HepG2 (cell line): ENCODE results near the gene TLR5. TPM values are rescaled to one million over a fixed set of nuclear protein-coding genes. Genes with fewer than 3 reads are reported as not detected.

Experiments
- AGO1 ChIP-seq: fragments of 200-400 bp; formaldehyde crosslinking; IDR thresholded peaks from 2 replicates; pipeline ENCODE4 v1.6.1; 2017; ENCODE audit warnings: mild to moderate bottlenecking, low read depth, low read length, moderate library complexity; ENCODE audit not compliant: poor library complexity, severe bottlenecking
- AGO2 ChIP-seq: fragments of 200-400 bp; formaldehyde crosslinking; optimal IDR thresholded peaks from 2 replicates; pipeline ENCODE3; 2017; ENCODE audit warnings: mild to moderate bottlenecking, low read depth, low read length, moderate library complexity
- FOSL2 ChIP-seq: sonication (generic); formaldehyde crosslinking; IDR thresholded peaks from 2 replicates; pipeline ENCODE4 v1.4.0; 2020; ENCODE audit warnings: missing genetic modification reagents
- FOXO1 ChIP-seq: sonication (generic); formaldehyde crosslinking; IDR thresholded peaks from 2 replicates; pipeline ENCODE4 v1.4.0; 2020; ENCODE audit warnings: missing genetic modification reagents
- FOXP1 ChIP-seq, 2 experiments: fragments of 450-650 bp in 1 of 2; IDR thresholded peaks; 2 replicates each; pipeline ENCODE4 v1.6.1; 2017 to 2018; ENCODE audit warnings: antibody characterized with exemption in 1 of 2
- KLF11 ChIP-seq: IDR thresholded peaks from 2 replicates; pipeline ENCODE4 v1.6.1; 2016; ENCODE audit warnings: missing compliant biosample characterization
- LCORL ChIP-seq, 2 experiments: fragments of 450-650 bp in 1 of 2; sonication (generic) in 1 of 2; formaldehyde crosslinking in 1 of 2; IDR thresholded peaks; 2 replicates each; pipeline versions ENCODE4 v1.5.0 to v1.6.1; 2017 to 2020; ENCODE audit warnings: antibody characterized with exemption in 1 of 2, missing genetic modification reagents in 1 of 2
- MAFG ChIP-seq: sonication (generic); formaldehyde crosslinking; IDR thresholded peaks from 2 replicates; pipeline ENCODE4 v1.5.1; 2020; ENCODE audit warnings: mild to moderate bottlenecking, missing genetic modification reagents
- MXI1 ChIP-seq: IDR thresholded peaks from 3 replicates; pipeline ENCODE4 v1.6.1; 2012; ENCODE audit warnings: low read depth, low read length, inconsistent platforms, borderline replicate concordance
- RARG ChIP-seq: sonication (generic); formaldehyde crosslinking; IDR thresholded peaks from 2 replicates; pipeline ENCODE4 v1.4.0; 2020; ENCODE audit warnings: low read depth, mild to moderate bottlenecking, missing genetic modification reagents
- SOX5 ChIP-seq: IDR thresholded peaks from 2 replicates; pipeline ENCODE4 v1.6.1; 2016; ENCODE audit warnings: borderline replicate concordance
- SUZ12 ChIP-seq: fragments of 150-350 bp; IDR thresholded peaks from 2 replicates; pipeline ENCODE4 v1.6.1; 2014; ENCODE audit warnings: low read depth, low read length
- ZNF230 ChIP-seq: sonication (generic); formaldehyde crosslinking; IDR thresholded peaks from 2 replicates; pipeline ENCODE4 v1.4.0; 2020; ENCODE audit warnings: mild to moderate bottlenecking, missing genetic modification reagents
- ZNF251 ChIP-seq: sonication (generic); formaldehyde crosslinking; IDR thresholded peaks from 2 replicates; pipeline ENCODE4 v1.9.0; 2021; ENCODE audit warnings: mild to moderate bottlenecking, missing genetic modification reagents
- ZNF264 ChIP-seq: sonication (generic); formaldehyde crosslinking; IDR thresholded peaks from 2 replicates; pipeline ENCODE4 v1.4.0; 2020; ENCODE audit warnings: missing genetic modification reagents
- ZNF33B ChIP-seq: sonication (generic); formaldehyde crosslinking; IDR thresholded peaks from 2 replicates; pipeline ENCODE4 v1.5.1; 2020; ENCODE audit warnings: mild to moderate bottlenecking, missing genetic modification reagents
- ZNF605 ChIP-seq: sonication (generic); formaldehyde crosslinking; IDR thresholded peaks from 2 replicates; pipeline ENCODE4 v1.8.0; 2022; ENCODE audit warnings: mild to moderate bottlenecking, missing genetic modification reagents
- ZNF678 ChIP-seq: sonication (generic); formaldehyde crosslinking; IDR thresholded peaks from 2 replicates; pipeline ENCODE4 v1.4.0; 2020; ENCODE audit warnings: mild to moderate bottlenecking, missing genetic modification reagents
- ZNF841 ChIP-seq: sonication (generic); formaldehyde crosslinking; IDR thresholded peaks from 2 replicates; pipeline ENCODE4 v1.8.1; 2023; ENCODE audit warnings: missing genetic modification reagents, borderline replicate concordance
- polyA plus RNA-seq, 8 experiments: library from polyadenylated mRNA; depleted of rRNA in 3 of 8; stranded (reverse) in 7 of 8; unstranded in 1 of 8; fragments of >200 nt; fragmentation: Illumina TruSeq in 4 of 8; extraction: Trizol in 4 of 8; gene quantifications; 2 replicates each; pipeline versions ENCODE4 v1.2.1 to v1.2.3, GENCODE V29; 2011 to 2016; ENCODE audit warnings: low read depth in 4 of 8, missing spikeins in 1 of 8, mixed read lengths in 1 of 8; ENCODE audit not compliant: insufficient read depth in 1 of 8
- total RNA-seq, 5 experiments: library from RNA; depleted of rRNA; stranded (reverse); fragments of >200 nt; fragmentation: Illumina TruSeq; extraction: Trizol; gene quantifications; 2 replicates each; pipeline ENCODE4 v1.2.3, GENCODE V29; 2016; ENCODE audit warnings: low read depth in 1 of 5
- TF ChIP-seq, protein P1 (sequence below): sonication (generic); formaldehyde crosslinking; conservative IDR thresholded peaks from 2 replicates; pipeline ENCODE4 v1.8.0; 2022; ENCODE audit warnings: mild to moderate bottlenecking, moderate library complexity, missing genetic modification reagents
- TF ChIP-seq, protein P2 (sequence below): sonication (generic); formaldehyde crosslinking; IDR thresholded peaks from 2 replicates; pipeline ENCODE4 v1.8.1; 2023; ENCODE audit warnings: mild to moderate bottlenecking, inconsistent platforms, moderate library complexity, missing genetic modification reagents, borderline replicate concordance
- TF ChIP-seq, protein P3 (sequence below): sonication (generic); formaldehyde crosslinking; IDR thresholded peaks from 2 replicates; pipeline ENCODE4 v1.4.0; 2020; ENCODE audit warnings: mild to moderate bottlenecking, missing genetic modification reagents, borderline replicate concordance
- TF ChIP-seq, protein P4 (sequence below): IDR thresholded peaks from 2 replicates; pipeline ENCODE4 v1.6.1; 2016; ENCODE audit warnings: missing compliant biosample characterization, missing genetic modification reagents, borderline replicate concordance

Gene TLR5
- total and polyA plus RNA-seq, 2 of the 13 experiments (the other 11 are each of a cell fraction or from before 2014, with no cell fraction given) = not detected

DNA sequence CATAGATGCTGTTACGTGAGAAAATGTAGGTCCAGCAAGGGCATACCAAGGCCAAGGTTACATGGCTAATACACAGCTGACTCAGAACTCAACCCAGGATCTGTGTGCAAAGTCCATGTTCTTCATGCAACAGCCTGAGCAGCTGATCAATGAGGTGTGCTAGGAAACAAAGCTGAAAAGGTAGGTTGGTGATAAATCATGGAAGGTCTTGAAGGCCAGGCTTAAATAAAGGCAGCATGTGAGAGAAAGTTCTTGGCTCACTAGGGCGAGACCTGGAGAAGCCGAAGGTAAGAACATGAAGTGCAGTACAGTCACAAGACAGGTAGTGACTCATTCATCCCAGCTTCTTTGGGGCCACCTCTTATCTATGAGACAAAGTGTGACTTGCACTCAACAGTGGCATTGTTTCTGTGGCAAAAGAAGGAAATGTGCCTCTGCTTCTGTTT, 33.4 kb downstream of the TLR5 start (continued):
- TF ChIP-seq, protein P1, sequence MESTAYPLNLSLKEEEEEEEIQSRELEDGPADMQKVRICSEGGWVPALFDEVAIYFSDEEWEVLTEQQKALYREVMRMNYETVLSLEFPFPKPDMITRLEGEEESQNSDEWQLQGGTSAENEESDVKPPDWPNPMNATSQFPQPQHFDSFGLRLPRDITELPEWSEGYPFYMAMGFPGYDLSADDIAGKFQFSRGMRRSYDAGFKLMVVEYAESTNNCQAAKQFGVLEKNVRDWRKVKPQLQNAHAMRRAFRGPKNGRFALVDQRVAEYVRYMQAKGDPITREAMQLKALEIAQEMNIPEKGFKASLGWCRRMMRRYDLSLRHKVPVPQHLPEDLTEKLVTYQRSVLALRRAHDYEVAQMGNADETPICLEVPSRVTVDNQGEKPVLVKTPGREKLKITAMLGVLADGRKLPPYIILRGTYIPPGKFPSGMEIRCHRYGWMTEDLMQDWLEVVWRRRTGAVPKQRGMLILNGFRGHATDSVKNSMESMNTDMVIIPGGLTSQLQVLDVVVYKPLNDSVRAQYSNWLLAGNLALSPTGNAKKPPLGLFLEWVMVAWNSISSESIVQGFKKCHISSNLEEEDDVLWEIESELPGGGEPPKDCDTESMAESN = no peak
- TF ChIP-seq ZNF605 (CRISPR knock-in tag) (no peak), SOX5 (peak; percentile 55; the same call in 1 of the 2 replicates), AGO2 (no peak), MXI1 (no peak), RARG (CRISPR knock-in tag) (no peak), LCORL (IDR thresholded peaks at IDR 0.05) (no peak), LCORL (CRISPR knock-in tag; IDR thresholded peaks at IDR 0.05) (no peak), ZNF33B (CRISPR knock-in tag) (no peak), FOXO1 (CRISPR knock-in tag) (no peak; the same call in 1 of the 2 replicates), ZNF841 (CRISPR knock-in tag) (no peak), KLF11 (CRISPR knock-in tag) (no peak), ZNF678 (CRISPR knock-in tag) (no peak), ZNF264 (CRISPR knock-in tag) (no peak), SUZ12 (no peak), FOXP1 (IDR thresholded peaks at IDR 0.05) (no peak), FOXP1 (CRISPR knock-in tag; IDR thresholded peaks at IDR 0.05) (0 out of 2 replicates have a peak, but pooled peaks have one; percentile 35), AGO1 (no peak), FOSL2 (CRISPR knock-in tag) (peak; percentile 93), MAFG (CRISPR knock-in tag) (no peak), ZNF230 (CRISPR knock-in tag) (no peak), ZNF251 (CRISPR knock-in tag) (no peak)
- TF ChIP-seq, protein P2, sequence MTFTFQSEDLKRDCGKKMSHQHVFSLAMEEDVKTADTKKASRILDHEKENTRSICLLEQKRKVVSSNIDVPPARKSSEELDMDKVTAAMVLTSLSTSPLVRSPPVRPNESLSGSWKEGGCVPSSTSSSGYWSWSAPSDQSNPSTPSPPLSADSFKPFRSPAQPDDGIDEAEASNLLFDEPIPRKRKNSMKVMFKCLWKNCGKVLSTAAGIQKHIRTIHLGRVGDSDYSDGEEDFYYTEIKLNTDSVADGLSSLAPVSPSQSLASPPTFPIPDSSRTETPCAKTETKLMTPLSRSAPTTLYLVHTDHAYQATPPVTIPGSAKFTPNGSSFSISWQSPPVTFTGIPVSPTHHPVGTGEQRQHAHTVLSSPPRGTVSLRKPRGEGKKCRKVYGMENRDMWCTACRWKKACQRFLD (CRISPR knock-in tag) = no peak
- TF ChIP-seq, protein P3, sequence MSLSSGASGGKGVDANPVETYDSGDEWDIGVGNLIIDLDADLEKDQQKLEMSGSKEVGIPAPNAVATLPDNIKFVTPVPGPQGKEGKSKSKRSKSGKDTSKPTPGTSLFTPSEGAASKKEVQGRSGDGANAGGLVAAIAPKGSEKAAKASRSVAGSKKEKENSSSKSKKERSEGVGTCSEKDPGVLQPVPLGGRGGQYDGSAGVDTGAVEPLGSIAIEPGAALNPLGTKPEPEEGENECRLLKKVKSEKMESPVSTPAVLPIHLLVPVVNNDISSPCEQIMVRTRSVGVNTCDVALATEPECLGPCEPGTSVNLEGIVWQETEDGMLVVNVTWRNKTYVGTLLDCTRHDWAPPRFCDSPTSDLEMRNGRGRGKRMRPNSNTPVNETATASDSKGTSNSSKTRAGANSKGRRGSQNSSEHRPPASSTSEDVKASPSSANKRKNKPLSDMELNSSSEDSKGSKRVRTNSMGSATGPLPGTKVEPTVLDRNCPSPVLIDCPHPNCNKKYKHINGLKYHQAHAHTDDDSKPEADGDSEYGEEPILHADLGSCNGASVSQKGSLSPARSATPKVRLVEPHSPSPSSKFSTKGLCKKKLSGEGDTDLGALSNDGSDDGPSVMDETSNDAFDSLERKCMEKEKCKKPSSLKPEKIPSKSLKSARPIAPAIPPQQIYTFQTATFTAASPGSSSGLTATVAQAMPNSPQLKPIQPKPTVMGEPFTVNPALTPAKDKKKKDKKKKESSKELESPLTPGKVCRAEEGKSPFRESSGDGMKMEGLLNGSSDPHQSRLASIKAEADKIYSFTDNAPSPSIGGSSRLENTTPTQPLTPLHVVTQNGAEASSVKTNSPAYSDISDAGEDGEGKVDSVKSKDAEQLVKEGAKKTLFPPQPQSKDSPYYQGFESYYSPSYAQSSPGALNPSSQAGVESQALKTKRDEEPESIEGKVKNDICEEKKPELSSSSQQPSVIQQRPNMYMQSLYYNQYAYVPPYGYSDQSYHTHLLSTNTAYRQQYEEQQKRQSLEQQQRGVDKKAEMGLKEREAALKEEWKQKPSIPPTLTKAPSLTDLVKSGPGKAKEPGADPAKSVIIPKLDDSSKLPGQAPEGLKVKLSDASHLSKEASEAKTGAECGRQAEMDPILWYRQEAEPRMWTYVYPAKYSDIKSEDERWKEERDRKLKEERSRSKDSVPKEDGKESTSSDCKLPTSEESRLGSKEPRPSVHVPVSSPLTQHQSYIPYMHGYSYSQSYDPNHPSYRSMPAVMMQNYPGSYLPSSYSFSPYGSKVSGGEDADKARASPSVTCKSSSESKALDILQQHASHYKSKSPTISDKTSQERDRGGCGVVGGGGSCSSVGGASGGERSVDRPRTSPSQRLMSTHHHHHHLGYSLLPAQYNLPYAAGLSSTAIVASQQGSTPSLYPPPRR = no peak; the same call in 1 of the 2 replicates
- TF ChIP-seq, protein P4, sequence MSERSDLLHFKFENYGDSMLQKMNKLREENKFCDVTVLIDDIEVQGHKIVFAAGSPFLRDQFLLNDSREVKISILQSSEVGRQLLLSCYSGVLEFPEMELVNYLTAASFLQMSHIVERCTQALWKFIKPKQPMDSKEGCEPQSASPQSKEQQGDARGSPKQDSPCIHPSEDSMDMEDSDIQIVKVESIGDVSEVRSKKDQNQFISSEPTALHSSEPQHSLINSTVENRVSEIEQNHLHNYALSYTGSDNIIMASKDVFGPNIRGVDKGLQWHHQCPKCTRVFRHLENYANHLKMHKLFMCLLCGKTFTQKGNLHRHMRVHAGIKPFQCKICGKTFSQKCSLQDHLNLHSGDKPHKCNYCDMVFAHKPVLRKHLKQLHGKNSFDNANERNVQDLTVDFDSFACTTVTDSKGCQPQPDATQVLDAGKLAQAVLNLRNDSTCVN (CRISPR knock-in tag) = no peak
